22Rv1 (cell line): ENCODE data around the gene ARID1B.

Experiments used
- ZFX ChIP-seq: fragments of 450-650 bp; IDR thresholded peaks from 2 replicates; pipeline ENCODE4 v1.6.1; 2017; ENCODE audit warnings: antibody characterized with exemption, borderline replicate concordance
- TF ChIP-seq, protein P1 (sequence below): fragments of 450-650 bp; IDR thresholded peaks from 2 replicates; pipeline ENCODE4 v1.5.1; 2017; ENCODE audit warnings: mild to moderate bottlenecking

DNA sequence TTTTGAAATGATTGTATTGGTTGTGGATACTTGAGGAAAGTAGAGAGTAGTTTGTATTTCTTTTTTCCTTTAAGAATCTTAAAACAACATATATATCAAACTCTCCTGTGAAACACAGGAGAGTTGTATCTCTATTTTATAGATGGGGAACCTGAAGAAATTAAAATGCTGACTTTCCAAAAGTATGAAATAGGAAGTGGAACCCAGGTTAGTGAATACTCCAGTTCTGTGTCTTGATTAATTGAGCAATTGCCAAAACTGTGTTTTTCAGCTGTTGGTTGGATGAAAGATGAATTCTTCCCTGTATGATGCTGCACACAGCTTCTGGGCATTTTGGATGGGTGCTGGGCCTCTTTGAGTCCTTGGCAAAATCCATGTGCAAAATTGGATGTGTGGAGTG is 86.3 kb downstream of the ARID1B start:
- TF ChIP-seq, protein P1, sequence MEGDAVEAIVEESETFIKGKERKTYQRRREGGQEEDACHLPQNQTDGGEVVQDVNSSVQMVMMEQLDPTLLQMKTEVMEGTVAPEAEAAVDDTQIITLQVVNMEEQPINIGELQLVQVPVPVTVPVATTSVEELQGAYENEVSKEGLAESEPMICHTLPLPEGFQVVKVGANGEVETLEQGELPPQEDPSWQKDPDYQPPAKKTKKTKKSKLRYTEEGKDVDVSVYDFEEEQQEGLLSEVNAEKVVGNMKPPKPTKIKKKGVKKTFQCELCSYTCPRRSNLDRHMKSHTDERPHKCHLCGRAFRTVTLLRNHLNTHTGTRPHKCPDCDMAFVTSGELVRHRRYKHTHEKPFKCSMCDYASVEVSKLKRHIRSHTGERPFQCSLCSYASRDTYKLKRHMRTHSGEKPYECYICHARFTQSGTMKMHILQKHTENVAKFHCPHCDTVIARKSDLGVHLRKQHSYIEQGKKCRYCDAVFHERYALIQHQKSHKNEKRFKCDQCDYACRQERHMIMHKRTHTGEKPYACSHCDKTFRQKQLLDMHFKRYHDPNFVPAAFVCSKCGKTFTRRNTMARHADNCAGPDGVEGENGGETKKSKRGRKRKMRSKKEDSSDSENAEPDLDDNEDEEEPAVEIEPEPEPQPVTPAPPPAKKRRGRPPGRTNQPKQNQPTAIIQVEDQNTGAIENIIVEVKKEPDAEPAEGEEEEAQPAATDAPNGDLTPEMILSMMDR, result no peak
- no peak for TF ChIP-seq ZFX
